Effector memory CD4-positive, alpha-beta T cell (primary cell): Measurements from ENCODE around the gene CGA.
A peak's percentile ranks its signal among the peaks of the same experiment; 100 is the strongest.
"Not testable (repeated sequence)": the region's sequence is repeated elsewhere in the genome, so short reads cannot be mapped to it uniquely, and the experiment has no call there.

ENCODE experiments used
- DNase-seq, 3 donors: peaks; one replicate each; pipeline ENCODE4 v3.0.0-alpha.2; 2020
- H3K27ac ChIP-seq: 2 replicates; pipeline ENCODE4 v1.7.0; 2013; ENCODE audit warnings: mild to moderate bottlenecking, low read length, moderate library complexity; ENCODE audit not compliant: insufficient read depth, poor library complexity, severe bottlenecking
- H3K27me3 ChIP-seq: replicated peaks from 2 replicates; pipeline ENCODE4 v1.7.0; 2013; ENCODE audit warnings: mild to moderate bottlenecking, low read length; ENCODE audit not compliant: insufficient read depth, control insufficient read depth, poor library complexity, severe bottlenecking
- H3K36me3 ChIP-seq: 2 replicates; pipeline ENCODE4 v1.7.0; 2013; ENCODE audit warnings: mild to moderate bottlenecking, low read length, moderate library complexity; ENCODE audit not compliant: control insufficient read depth, insufficient read depth
- H3K4me1 ChIP-seq: 2 replicates; pipeline ENCODE4 v1.7.0; 2013; ENCODE audit warnings: low read length, mild to moderate bottlenecking; ENCODE audit not compliant: control insufficient read depth, insufficient read depth, poor library complexity, severe bottlenecking
- H3K4me3 ChIP-seq: 2 replicates; pipeline ENCODE4 v1.7.0; 2013; ENCODE audit warnings: low read length, low read depth, mild to moderate bottlenecking; ENCODE audit not compliant: insufficient read depth, poor library complexity, severe bottlenecking
- H3K9me3 ChIP-seq: 2 replicates; pipeline ENCODE4 v1.7.0; 2013; ENCODE audit warnings: mild to moderate bottlenecking, low read length, moderate library complexity; ENCODE audit not compliant: control insufficient read depth
- total RNA-seq, 3 donors: gene quantifications; one replicate each; lab custom pipeline; 2026; lab: John Stamatoyannopoulos, UW

The CGA gene
- total RNA-seq = 0 reads per million in 3 donors

- DNase-seq = no peak
- Histone ChIP-seq H3K4me3 (no peak within 1 kb of the TSS), H3K4me1 (no peaks in the 10 kb centered on the region), H3K27me3 (peaks cover 3% of the 10 kb centered on the region), H3K9me3 (no peaks in the 10 kb centered on the region), H3K36me3 (no peaks in the 10 kb centered on the region), H3K27ac (no peak within 1 kb of the TSS)
Observed at GRCh38 chr6:87095087-87095509, at the start of gene CGA. Gene CGA (minus strand): TSS chr6:87095106. CDS start chr6:87088200, 6,906 bp downstream.

- not testable (repeated sequence) for H3K27ac ChIP-seq, H3K27me3 ChIP-seq, H3K9me3 ChIP-seq, H3K4me1 ChIP-seq, H3K4me3 ChIP-seq, DNase-seq, H3K36me3 ChIP-seq
Observed at GRCh38 chr6:87139927-87140326, 45.0 kb upstream of the CGA start.

- Histone ChIP-seq H3K27me3 (no peaks in the 10 kb centered on the region), H3K4me3 (no peak overlapping the region), H3K27ac (no peak overlapping the region), H3K9me3 (no peaks in the 10 kb centered on the region), H3K36me3 (no peaks in the 10 kb centered on the region), H3K4me1 (no peaks in the 10 kb centered on the region)
- peak in 1 of 3 donors; percentile 30 for DNase-seq
Observed at GRCh38 chr6:87139236-87139635, 44.3 kb upstream of the CGA start.

GRCh38 chr6:87136963-87137362 is 42.1 kb upstream of the CGA start:
- no peak overlapping the region for H3K27ac ChIP-seq
- no peak overlapping the region for H3K4me3 ChIP-seq
- no peak for DNase-seq
- H3K9me3 ChIP-seq = no peaks in the 10 kb centered on the region
- H3K27me3 ChIP-seq = no peaks in the 10 kb centered on the region
- no peaks in the 10 kb centered on the region for H3K4me1 ChIP-seq
- H3K36me3 ChIP-seq = no peaks in the 10 kb centered on the region

DNA sequence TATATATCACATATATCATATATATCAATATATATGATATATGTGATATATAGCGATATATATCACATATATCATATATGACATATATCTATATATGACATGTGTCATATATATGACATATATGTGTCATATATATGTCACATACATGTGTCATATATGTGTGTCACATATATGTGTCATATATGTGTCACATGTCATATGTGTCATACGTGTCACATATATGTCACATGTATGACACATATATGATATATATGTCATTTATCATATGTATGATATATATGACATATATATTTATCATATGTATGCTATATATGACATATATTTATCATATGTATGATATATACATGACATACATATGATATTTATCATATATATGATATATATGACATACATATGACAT is 32.8 kb upstream of the CGA start:
- H3K36me3 ChIP-seq = no peaks in the 10 kb centered on the region
- H3K9me3 ChIP-seq = no peaks in the 10 kb centered on the region
- no peak overlapping the region for H3K27ac ChIP-seq
- H3K4me1 ChIP-seq = no peaks in the 10 kb centered on the region
- DNase-seq = no peak
- no peaks in the 10 kb centered on the region for H3K27me3 ChIP-seq
- no peak overlapping the region for H3K4me3 ChIP-seq

GRCh38 chr6:87126501-87126900 is 31.6 kb upstream of the CGA start:
- no peak for DNase-seq
- Histone ChIP-seq H3K36me3 (no peaks in the 10 kb centered on the region), H3K9me3 (no peaks in the 10 kb centered on the region), H3K27ac (no peak overlapping the region), H3K27me3 (no peaks in the 10 kb centered on the region), H3K4me1 (no peaks in the 10 kb centered on the region), H3K4me3 (no peak overlapping the region)

- DNase-seq = no peak
- no peak overlapping the region for H3K4me3 ChIP-seq
- H3K4me1 ChIP-seq = no peaks in the 10 kb centered on the region
- H3K27me3 ChIP-seq = no peaks in the 10 kb centered on the region
- H3K9me3 ChIP-seq = no peaks in the 10 kb centered on the region
- no peaks in the 10 kb centered on the region for H3K36me3 ChIP-seq
- no peak overlapping the region for H3K27ac ChIP-seq
Observed at GRCh38 chr6:87124074-87124473, 29.2 kb upstream of the CGA start.

DNA sequence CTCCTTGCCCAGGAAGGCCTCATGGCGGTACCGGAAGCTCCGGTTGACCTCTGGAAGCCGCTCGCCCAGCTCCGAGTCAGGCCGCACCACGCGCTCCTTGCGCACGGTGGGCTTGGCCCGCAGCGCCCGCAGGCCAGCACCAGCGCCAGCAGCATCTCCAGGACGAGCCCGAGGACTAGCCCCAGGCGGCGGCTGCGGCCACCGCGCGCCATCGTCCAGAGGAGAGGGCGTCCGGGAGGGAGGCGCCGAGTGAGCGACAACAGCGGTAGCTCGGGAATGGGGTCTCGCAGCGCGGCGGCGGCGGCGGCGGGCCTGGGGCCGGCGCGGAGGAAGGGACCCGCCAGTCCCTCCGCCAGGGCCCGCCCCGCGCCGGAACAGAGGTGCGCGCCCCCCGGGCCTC is 27.6 kb upstream of the CGA start:
- no peaks in the 10 kb centered on the region for H3K9me3 ChIP-seq
- H3K4me1 ChIP-seq = no peaks in the 10 kb centered on the region
- no peak overlapping the region for H3K4me3 ChIP-seq
- H3K27ac ChIP-seq = no peak overlapping the region
- H3K27me3 ChIP-seq = no peaks in the 10 kb centered on the region
- no peaks in the 10 kb centered on the region for H3K36me3 ChIP-seq
- no peak for DNase-seq

DNA sequence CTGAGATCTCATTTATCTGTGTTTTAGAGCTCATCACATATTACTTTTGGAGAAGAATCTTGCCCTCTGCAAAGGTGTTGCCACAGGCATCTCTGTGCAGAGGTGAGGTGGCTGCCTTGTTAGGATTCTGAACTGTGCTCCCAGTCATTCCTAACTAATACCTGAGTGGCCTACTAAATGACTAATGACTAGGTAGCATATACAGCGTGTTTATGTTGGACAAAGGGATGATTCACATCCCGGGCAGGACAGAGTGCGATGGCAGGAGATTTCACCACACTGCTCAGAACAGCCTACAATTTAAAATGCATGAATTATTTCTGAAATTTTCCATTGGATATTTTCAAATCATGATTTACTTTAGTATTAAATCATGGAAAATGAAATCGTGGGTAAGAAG is 23.1 kb upstream of the CGA start:
- Histone ChIP-seq H3K36me3 (no peaks in the 10 kb centered on the region), H3K4me1 (no peaks in the 10 kb centered on the region), H3K27me3 (no peaks in the 10 kb centered on the region), H3K4me3 (no peak overlapping the region), H3K27ac (no peak overlapping the region), H3K9me3 (no peaks in the 10 kb centered on the region)
- DNase-seq = no peak

GRCh38 chr6:87116922-87117321 is 22.0 kb upstream of the CGA start:
- Histone ChIP-seq H3K4me3 (no peak overlapping the region), H3K9me3 (no peaks in the 10 kb centered on the region), H3K36me3 (no peaks in the 10 kb centered on the region), H3K27ac (no peak overlapping the region), H3K4me1 (no peaks in the 10 kb centered on the region), H3K27me3 (no peaks in the 10 kb centered on the region)
- DNase-seq = no peak
